ENCODE data around the gene PACSIN2. TPM values are rescaled to one million over a fixed set of nuclear protein-coding genes. Genes with fewer than 3 reads are reported as not detected.

PACSIN2 gene
- total and polyA plus RNA-seq, 8 donors, result 45.1 to 109 (median 95.4) TPM

DNA sequence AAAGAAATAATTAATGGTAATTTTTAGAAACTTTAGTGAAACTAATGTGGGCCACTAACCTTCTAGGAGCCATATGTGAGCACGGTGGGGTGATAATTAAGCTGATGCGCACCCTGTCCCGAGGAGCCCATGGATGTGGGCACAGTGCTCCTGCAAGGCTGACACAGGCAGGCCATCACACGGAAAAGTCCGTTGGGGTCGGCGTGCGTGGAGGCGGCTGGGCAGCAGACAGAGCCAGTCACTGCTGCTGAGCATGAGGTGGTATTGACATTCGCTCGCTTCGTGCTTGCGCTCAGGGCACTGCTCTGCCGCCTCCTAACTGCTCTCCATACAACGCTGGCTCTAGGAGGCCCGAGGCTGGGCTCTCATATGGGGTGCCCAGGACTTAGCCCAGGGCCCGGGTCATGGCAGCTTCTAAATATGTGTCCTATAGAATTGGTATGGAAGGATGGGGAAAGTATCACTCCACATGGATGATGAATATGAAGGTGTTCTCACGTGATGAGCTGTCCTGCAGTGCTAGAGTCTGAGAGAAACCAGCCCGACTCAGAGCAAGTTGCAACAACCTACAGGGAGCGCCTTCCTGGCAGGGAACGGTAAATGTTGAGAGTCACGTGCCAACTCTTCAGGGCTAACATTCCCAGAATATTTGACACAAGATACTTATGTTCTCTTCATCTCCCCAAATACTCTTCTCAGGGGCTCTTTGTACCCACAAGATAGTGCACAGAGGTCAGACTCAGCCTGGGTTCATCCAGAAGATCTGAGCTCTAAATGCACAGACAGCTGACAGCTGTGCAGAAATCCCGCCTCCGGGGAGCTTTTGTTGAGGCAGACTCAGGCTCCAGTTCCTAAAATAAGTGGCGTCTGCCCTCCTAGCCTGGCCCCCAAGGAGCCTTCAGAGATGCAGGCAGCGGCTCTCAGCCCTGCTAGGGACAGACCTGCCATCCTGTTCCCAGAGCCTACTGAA lies 107.3 kb downstream of the PACSIN2 start:
- TF ChIP-seq, protein P1, sequence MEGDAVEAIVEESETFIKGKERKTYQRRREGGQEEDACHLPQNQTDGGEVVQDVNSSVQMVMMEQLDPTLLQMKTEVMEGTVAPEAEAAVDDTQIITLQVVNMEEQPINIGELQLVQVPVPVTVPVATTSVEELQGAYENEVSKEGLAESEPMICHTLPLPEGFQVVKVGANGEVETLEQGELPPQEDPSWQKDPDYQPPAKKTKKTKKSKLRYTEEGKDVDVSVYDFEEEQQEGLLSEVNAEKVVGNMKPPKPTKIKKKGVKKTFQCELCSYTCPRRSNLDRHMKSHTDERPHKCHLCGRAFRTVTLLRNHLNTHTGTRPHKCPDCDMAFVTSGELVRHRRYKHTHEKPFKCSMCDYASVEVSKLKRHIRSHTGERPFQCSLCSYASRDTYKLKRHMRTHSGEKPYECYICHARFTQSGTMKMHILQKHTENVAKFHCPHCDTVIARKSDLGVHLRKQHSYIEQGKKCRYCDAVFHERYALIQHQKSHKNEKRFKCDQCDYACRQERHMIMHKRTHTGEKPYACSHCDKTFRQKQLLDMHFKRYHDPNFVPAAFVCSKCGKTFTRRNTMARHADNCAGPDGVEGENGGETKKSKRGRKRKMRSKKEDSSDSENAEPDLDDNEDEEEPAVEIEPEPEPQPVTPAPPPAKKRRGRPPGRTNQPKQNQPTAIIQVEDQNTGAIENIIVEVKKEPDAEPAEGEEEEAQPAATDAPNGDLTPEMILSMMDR (IDR thresholded peaks at IDR 0.05), result no peak
- peak overlapping the region; percentile 5 to 84 (median 32) for H3K27ac ChIP-seq
- no peaks in the 10 kb centered on the region for H3K27me3 ChIP-seq
- no peak overlapping the region for H3K4me3 ChIP-seq
- H3K4me1 ChIP-seq, result peaks cover 31 to 60% (median 48%) of the 10 kb centered on the region in 3 donors
- H3K36me3 ChIP-seq, result no peaks in the 10 kb centered on the region
- no peaks in the 10 kb centered on the region for H3K9me3 ChIP-seq
- DNase-seq, result peak in 2 of 6 donors; percentile 35 to 64
- ATAC-seq, result no peak
- intact Hi-C loops (cut with DNase I), result no loop called here
- FAIRE-seq, result no peak
- WGBS, 2 donors, result 76 to 82% methylated on average over 26 of the region's 26 CpGs

- Histone ChIP-seq H3K4me1 (peaks cover 31 to 53% (median 41%) of the 10 kb centered on the region in 3 donors), H3K9me3 (no peaks in the 10 kb centered on the region), H3K27ac (peak overlapping the region; percentile 62 to 84 (median 66)), H3K36me3 (no peaks in the 10 kb centered on the region), H3K27me3 (no peaks in the 10 kb centered on the region), H3K4me3 (no peak overlapping the region)
- peak in 1 of 6 donors; percentile 38 for DNase-seq
- ATAC-seq, result no peak
- intact Hi-C loops (cut with DNase I), result no loop called here
- no peak for FAIRE-seq
- WGBS, 2 donors, result 67 to 68% methylated on average over 6 of the region's 6 CpGs
- TF ChIP-seq, protein P1 (IDR thresholded peaks at IDR 0.05), result no peak
Measured at GRCh38 chr22:42906605-42907348, 108.2 kb downstream of the PACSIN2 start.

GRCh38 chr22:42905702-42906183 lies 109.2 kb downstream of the PACSIN2 start:
- TF ChIP-seq, protein P1 (IDR thresholded peaks at IDR 0.05), result no peak
- H3K27ac ChIP-seq, result peak overlapping the region; percentile 62 to 84 (median 66)
- no peaks in the 10 kb centered on the region for H3K9me3 ChIP-seq
- peak; percentile 84 to 90 (median 88) for ATAC-seq
- FAIRE-seq, result no peak
- no peaks in the 10 kb centered on the region for H3K36me3 ChIP-seq
- WGBS, 2 donors, result 13 to 17% methylated on average over 5 of the region's 5 CpGs
- H3K4me3 ChIP-seq, result no peak overlapping the region
- DNase-seq, result peak; percentile 96 to 99 (median 99)
- H3K27me3 ChIP-seq, result no peaks in the 10 kb centered on the region
- intact Hi-C loops (cut with DNase I), result no loop called here
- H3K4me1 ChIP-seq, result peaks cover 31 to 47% (median 41%) of the 10 kb centered on the region in 3 donors

DNA sequence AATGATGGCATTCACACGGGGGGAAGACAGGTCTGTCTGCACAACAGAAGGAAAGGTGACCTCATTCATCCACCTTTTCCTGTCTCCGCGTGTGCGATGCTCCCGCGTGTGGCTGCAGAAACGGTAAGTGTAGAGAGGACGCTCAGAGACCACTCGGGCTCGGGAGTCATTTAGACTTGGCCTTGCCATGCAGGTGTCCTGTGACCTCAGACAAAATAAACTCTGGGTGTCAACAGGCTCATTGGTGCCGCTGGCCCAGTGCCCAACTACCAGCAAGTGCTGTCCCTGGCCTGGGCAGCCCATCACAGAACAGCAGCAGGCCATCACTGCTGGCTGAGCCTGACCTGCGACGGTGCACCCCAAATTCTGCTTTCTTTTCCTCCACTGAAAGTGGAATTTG lies 109.7 kb downstream of the PACSIN2 start:
- peak; percentile 11 to 25 (median 16) for ATAC-seq
- H3K4me3 ChIP-seq, result no peak overlapping the region
- peak in 5 of 6 donors; percentile 55 to 86 (median 71) for DNase-seq
- no peaks in the 10 kb centered on the region for H3K27me3 ChIP-seq
- TF ChIP-seq, protein P1 (IDR thresholded peaks at IDR 0.05), result no peak
- peak overlapping the region; percentile 62 to 84 (median 66) for H3K27ac ChIP-seq
- H3K4me1 ChIP-seq, result peaks cover 31 to 47% (median 41%) of the 10 kb centered on the region in 3 donors
- FAIRE-seq, result no peak
- H3K36me3 ChIP-seq, result no peaks in the 10 kb centered on the region
- no peaks in the 10 kb centered on the region for H3K9me3 ChIP-seq
- intact Hi-C loops (cut with DNase I), result no loop called here
- 19 to 27% methylated on average over 13 of the region's 13 CpGs for WGBS, 2 donors

Measured in pancreas (tissue), 10 donors.